GM12878 (cell line): ENCODE data around the gene TMPRSS9. TPM values are rescaled to one million over a fixed set of nuclear protein-coding genes. Genes with fewer than 3 reads are reported as not detected.

Experiments used
- ATAC-seq: fragments of 200-7000 bp; cut with Tn5 transposase; 3 replicates; pipeline ENCODE4 v1.9.1; 2020; ENCODE audit warnings: mild to moderate bottlenecking, moderate library complexity
- BruUV-seq: library from RNA; stranded (reverse); fragments of 400-500 nt; replicated peaks from 2 replicates; lab custom pipeline; 2021; lab: Mats Ljungman, UMichigan
- CTCF ChIA-PET: fragments of 300-600 bp; sonication (Branson Sonifier 250); formaldehyde crosslinking; extraction: SDS; loops from one replicate; lab custom pipeline; 2021; ENCODE audit warnings: inconsistent platforms; lab: Yijun Ruan, JAX
- POLR2A ChIA-PET: fragments of 350-600 bp; formaldehyde crosslinking; extraction: SDS; loops from one replicate; lab custom pipeline; 2021; ENCODE audit warnings: inconsistent platforms; lab: Charles Lee
- RAD21 ChIA-PET: fragments of 300-600 bp; sonication (Branson Sonifier 250); formaldehyde crosslinking; loops from one replicate; lab custom pipeline; 2023; ENCODE audit warnings: antibody characterized with exemption; ENCODE audit not compliant: unreplicated experiment; lab: Charles Lee
- SMC1A ChIA-PET: fragments of 300-600 bp; sonication (Branson Sonifier 250); formaldehyde crosslinking; loops from one replicate; lab custom pipeline; 2023; ENCODE audit not compliant: unreplicated experiment, uncharacterized antibody; lab: Charles Lee
- DNase-seq: peaks from one replicate; pipeline ENCODE4 v3.0.0-alpha.2; 2011; ENCODE audit warnings: low read depth, low spot score
- FAIRE-seq: peaks from 3 replicates; lab custom pipeline; 2011; peaks lifted over from hg19 to GRCh38; lab: Jason Lieb, UNC
- H2AFZ ChIP-seq: 2 replicates; pipeline ENCODE4 v1.6.0; 2011; ENCODE audit warnings: low read depth, low read length, control low read depth; ENCODE audit not compliant: control insufficient read depth
- H3K27ac ChIP-seq: 2 replicates; pipeline ENCODE4 v1.5.1; 2011; ENCODE audit warnings: control low read depth; ENCODE audit not compliant: control insufficient read depth, insufficient read depth
- H3K27me3 ChIP-seq, 2 experiments: replicated peaks in 1 of 2; 2 replicates each; pipeline versions ENCODE4 v1.6.0 to v1.6.1; 2011; ENCODE audit warnings: low read length in 1 of 2; ENCODE audit not compliant: control insufficient read depth in 2 of 2, insufficient read depth in 2 of 2
- H3K36me3 ChIP-seq, 2 experiments: 2 replicates each; pipeline ENCODE4 v1.5.1; 2011; ENCODE audit warnings: low read length in 1 of 2; ENCODE audit not compliant: control insufficient read depth in 2 of 2, insufficient read depth in 2 of 2
- H3K4me1 ChIP-seq: 2 replicates; pipeline ENCODE4 v1.6.1; 2011; ENCODE audit warnings: mild to moderate bottlenecking, low read length, moderate library complexity, mixed read lengths; ENCODE audit not compliant: control insufficient read depth, insufficient read depth
- H3K4me2 ChIP-seq: 2 replicates; pipeline ENCODE4 v1.6.0; 2011; ENCODE audit warnings: control low read depth; ENCODE audit not compliant: control insufficient read depth, insufficient read depth
- H3K4me3 ChIP-seq: fragments of 200-600 bp; sonication (generic); 2 replicates; pipeline ENCODE4 v1.5.1; 2016
- H3K79me2 ChIP-seq: 2 replicates; pipeline ENCODE4 v1.6.0; 2011; ENCODE audit warnings: low read length; ENCODE audit not compliant: control insufficient read depth, insufficient read depth
- H3K9ac ChIP-seq: 2 replicates; pipeline ENCODE4 v1.8.0; 2011; ENCODE audit warnings: low read length, control low read depth, mixed read lengths; ENCODE audit not compliant: control insufficient read depth, insufficient read depth
- H3K9me3 ChIP-seq: replicated peaks from 3 replicates; pipeline ENCODE4 v1.5.1; 2011; ENCODE audit warnings: mild to moderate bottlenecking, low read length; ENCODE audit not compliant: control insufficient read depth, insufficient read depth
- H4K20me1 ChIP-seq: 2 replicates; pipeline ENCODE4 v1.6.0; 2011; ENCODE audit not compliant: control insufficient read depth, insufficient read depth
- BCL11A ChIP-seq: IDR thresholded peaks from 2 replicates; pipeline ENCODE4 v1.6.1; 2011; ENCODE audit warnings: low read depth, low read length
- CHD1 ChIP-seq: IDR thresholded peaks from 2 replicates; pipeline ENCODE4 v1.6.1; 2012; ENCODE audit warnings: low read depth, low read length, improper control_type of control experiment
- DPF2 ChIP-seq: fragments of 450-650 bp; IDR thresholded peaks from 2 replicates; pipeline ENCODE4 v1.6.1; 2017; ENCODE audit warnings: mild to moderate bottlenecking
- IKZF1 ChIP-seq: fragments of 450-650 bp; conservative IDR thresholded peaks from 2 replicates; pipeline ENCODE4 v1.6.1; 2017; ENCODE audit warnings: antibody characterized with exemption, mild to moderate bottlenecking
- JUND ChIP-seq: IDR thresholded peaks from 2 replicates; pipeline ENCODE4 v1.6.1; 2012; ENCODE audit warnings: low read depth, mild to moderate bottlenecking, low read length, improper control_type of control experiment, moderate library complexity
- KAT2A ChIP-seq: conservative IDR thresholded peaks from 2 replicates; pipeline ENCODE4 v1.6.1; 2011; ENCODE audit warnings: low read depth, low read length; ENCODE audit not compliant: control insufficient read depth
- MYC ChIP-seq: IDR thresholded peaks from 2 replicates; pipeline ENCODE4 v1.6.1; 2011; ENCODE audit warnings: mild to moderate bottlenecking, low read length, moderate library complexity, inconsistent platforms; ENCODE audit not compliant: insufficient read depth, insufficient replicate concordance, insufficient read length, severe bottlenecking
- PML ChIP-seq: IDR thresholded peaks from 2 replicates; pipeline ENCODE4 v1.6.1; 2012; ENCODE audit warnings: low read length, inconsistent platforms
- POLR2A ChIP-seq: IDR thresholded peaks from 2 replicates; pipeline ENCODE4 v1.6.1; 2011; ENCODE audit warnings: low read depth, mild to moderate bottlenecking, low read length
- RFX5 ChIP-seq: IDR thresholded peaks from 2 replicates; pipeline ENCODE4 v1.6.1; 2011; ENCODE audit warnings: low read depth, low read length, improper control_type of control experiment
- SREBF2 ChIP-seq: IDR thresholded peaks from 2 replicates; pipeline ENCODE4 v1.6.1; 2012; ENCODE audit warnings: mild to moderate bottlenecking, low read length
- ZNF274 ChIP-seq: IDR thresholded peaks from one replicate; pipeline ENCODE4 v1.8.0; 2011; ENCODE audit not compliant: insufficient read length, insufficient read depth
- WGBS: methylation state at CpG from one replicate; pipeline ENCODE4 v1.1.6; 2016; ENCODE audit warnings: low lambda C conversion rate; ENCODE audit not compliant: insufficient replicate concordance, insufficient coverage; ENCODE audit errors: missing lambda C conversion rate; 5-methylcytosine and 5-hydroxymethylcytosine counted together
- in situ Hi-C: fragments of 300-500 bp; cut with MboI; formaldehyde crosslinking; loops from 9 replicates; pipeline ENCODE4 v1.14.3; 2018; ENCODE audit warnings: mixed read lengths
- intact Hi-C: fragments of 100-400 bp; cut with micrococcal nuclease; formaldehyde crosslinking; loops from one replicate; pipeline ENCODE4 v1.14.2; 2022; ENCODE audit not compliant: unreplicated experiment
- polyA plus RNA-seq, 11 experiments: library from polyadenylated mRNA; depleted of rRNA in 4 of 11; unstranded in 6 of 11; stranded (reverse) in 5 of 11; fragments of >200 nt; fragmentation: Nextera tagmentation in 4 of 11; fragmentation: Illumina TruSeq in 1 of 11; extraction: Ambion mirVana in 4 of 11; extraction: Trizol in 1 of 11; gene quantifications; 1 replicate in 1 of 11; 2 replicates in 10 of 11; pipeline versions ENCODE4 v1.2.1 to v1.2.3, GENCODE V29; 2011 to 2016; ENCODE audit warnings: inconsistent platforms in 2 of 11, missing spikeins in 2 of 11, low read depth in 1 of 11
- total RNA-seq, 4 experiments: library from RNA; depleted of rRNA in 3 of 4; stranded (reverse); fragments of >200 nt in 3 of 4; fragmentation: Illumina TruSeq in 1 of 4; extraction: Trizol in 1 of 4; gene quantifications; 2 replicates each; pipeline versions ENCODE4 v1.2.1 to v1.2.3, GENCODE V29; 2013 to 2021
- TF ChIP-seq, protein P1 (sequence below): fragments of 150-350 bp; IDR thresholded peaks from 2 replicates; pipeline ENCODE4 v1.6.1; 2016; ENCODE audit warnings: low read depth, low read length

Gene TMPRSS9
- total and polyA plus RNA-seq, 10 of the 15 experiments (the other 5 are each of a cell fraction or from before 2014, with no cell fraction given): 0.24 TPM; not detected in 9

DNA sequence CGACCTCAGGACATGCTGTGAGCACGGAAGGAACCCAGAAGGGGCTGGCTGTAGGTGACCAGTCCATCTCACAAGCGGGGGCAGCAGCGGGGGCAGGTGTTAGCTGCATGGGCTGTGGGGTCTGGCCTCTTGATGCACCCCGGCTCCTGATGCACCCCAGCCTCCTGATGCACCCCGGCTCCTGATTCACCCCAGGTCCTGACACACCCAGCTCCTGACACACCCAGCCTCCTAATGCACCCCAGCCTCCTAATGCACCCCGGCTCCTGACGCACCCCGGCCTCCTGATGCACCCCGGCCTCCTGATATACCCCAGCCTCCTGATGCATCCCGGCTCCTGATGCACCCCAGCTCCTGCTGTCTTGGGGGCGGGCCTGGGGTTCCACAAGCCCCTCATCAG lies 39.1 kb upstream of the TMPRSS9 start:
- no TSS peak for BruUV-seq
- WGBS: 91% methylated on average over 11 of the region's 12 CpGs
- Histone ChIP-seq H3K9me3 (no peaks in the 10 kb centered on the region), H3K9ac (no peak overlapping the region), H3K27ac (no peak overlapping the region), H3K79me2 (peaks cover 17% of the 10 kb centered on the region), H2AFZ (no peak overlapping the region), H3K4me3 (no peak overlapping the region)
- POLR2A ChIA-PET: no interaction called here
- ATAC-seq: no peak
- DNase-seq: no peak
- TF ChIP-seq POLR2A (peak; percentile 48), DPF2 (no peak), BCL11A (no peak), MYC (no peak), ZNF274 (no peak)
- TF ChIP-seq, all 136 proteins: peak for 1
- ChIA-PET CTCF (no interaction called here), RAD21 (interaction anchor here (1.7 kb wide), 1 partner anchor 71 kb away, joined by 7 read pairs; no protein-coding TSS in a partner anchor), SMC1A (no interaction called here)
- H3K27me3 ChIP-seq: no peaks in the 10 kb centered on the region
- in situ Hi-C loops: no loop called here
- 0 out of 2 replicates have a peak, but pooled peaks cover 2% of the 10 kb centered on the region for H4K20me1 ChIP-seq
- intact Hi-C loops: no loop called here
- peaks cover 0 to 6% of the 10 kb centered on the region in 2 experiments; a peak in 2 of 4 replicates for H3K36me3 ChIP-seq
- H3K4me1 ChIP-seq: peaks cover 23% of the 10 kb centered on the region
- no peak overlapping the region for H3K4me2 ChIP-seq
- no peak for FAIRE-seq

DNA sequence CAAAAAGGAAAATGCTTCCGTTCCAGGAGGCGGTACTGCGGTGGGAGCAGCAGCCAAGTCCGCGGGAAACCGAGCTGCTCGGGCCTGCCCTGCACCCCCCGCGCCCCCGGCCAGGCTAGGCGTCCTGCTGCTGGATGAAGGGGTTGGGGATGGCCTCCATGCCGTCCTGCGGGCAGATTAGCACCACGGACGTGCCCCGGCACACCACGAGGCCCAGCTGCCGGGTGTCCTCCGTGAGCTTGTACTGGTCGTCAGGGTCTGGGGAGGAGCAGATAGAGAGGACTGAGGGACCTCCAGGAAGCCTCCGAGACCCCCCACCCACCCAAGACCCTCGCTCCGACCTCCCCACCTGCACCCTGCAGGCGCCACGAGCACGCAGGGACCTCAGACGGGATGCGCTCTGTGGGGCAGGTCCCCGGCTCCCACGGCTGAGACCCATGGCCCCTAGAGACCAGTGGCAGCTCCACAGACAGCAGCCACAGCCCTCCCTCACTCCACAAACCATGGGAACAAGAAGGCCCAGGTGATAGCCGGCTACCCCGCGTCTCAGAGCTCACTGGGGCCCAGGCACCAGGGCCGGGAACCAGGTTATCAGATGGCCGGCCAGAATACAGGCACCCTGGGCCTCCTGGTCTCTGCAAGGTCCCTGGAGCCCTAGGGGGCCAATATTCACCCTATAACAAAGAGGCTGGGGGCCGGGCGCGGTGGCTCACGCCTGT lies 38.3 kb upstream of the TMPRSS9 start:
- H3K4me3 ChIP-seq: no peak overlapping the region
- in situ Hi-C loops: no loop called here
- no peak overlapping the region for H3K27ac ChIP-seq
- H3K27me3 ChIP-seq: no peaks in the 10 kb centered on the region
- H3K4me2 ChIP-seq: no peak overlapping the region
- peaks cover 25% of the 10 kb centered on the region for H3K4me1 ChIP-seq
- TF ChIP-seq PML: no peak
- TF ChIP-seq IKZF1: no peak
- TF ChIP-seq, protein P1, sequence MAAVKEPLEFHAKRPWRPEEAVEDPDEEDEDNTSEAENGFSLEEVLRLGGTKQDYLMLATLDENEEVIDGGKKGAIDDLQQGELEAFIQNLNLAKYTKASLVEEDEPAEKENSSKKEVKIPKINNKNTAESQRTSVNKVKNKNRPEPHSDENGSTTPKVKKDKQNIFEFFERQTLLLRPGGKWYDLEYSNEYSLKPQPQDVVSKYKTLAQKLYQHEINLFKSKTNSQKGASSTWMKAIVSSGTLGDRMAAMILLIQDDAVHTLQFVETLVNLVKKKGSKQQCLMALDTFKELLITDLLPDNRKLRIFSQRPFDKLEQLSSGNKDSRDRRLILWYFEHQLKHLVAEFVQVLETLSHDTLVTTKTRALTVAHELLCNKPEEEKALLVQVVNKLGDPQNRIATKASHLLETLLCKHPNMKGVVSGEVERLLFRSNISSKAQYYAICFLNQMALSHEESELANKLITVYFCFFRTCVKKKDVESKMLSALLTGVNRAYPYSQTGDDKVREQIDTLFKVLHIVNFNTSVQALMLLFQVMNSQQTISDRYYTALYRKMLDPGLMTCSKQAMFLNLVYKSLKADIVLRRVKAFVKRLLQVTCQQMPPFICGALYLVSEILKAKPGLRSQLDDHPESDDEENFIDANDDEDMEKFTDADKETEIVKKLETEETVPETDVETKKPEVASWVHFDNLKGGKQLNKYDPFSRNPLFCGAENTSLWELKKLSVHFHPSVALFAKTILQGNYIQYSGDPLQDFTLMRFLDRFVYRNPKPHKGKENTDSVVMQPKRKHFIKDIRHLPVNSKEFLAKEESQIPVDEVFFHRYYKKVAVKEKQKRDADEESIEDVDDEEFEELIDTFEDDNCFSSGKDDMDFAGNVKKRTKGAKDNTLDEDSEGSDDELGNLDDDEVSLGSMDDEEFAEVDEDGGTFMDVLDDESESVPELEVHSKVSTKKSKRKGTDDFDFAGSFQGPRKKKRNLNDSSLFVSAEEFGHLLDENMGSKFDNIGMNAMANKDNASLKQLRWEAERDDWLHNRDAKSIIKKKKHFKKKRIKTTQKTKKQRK: no peak
- no peak for TF ChIP-seq SREBF2
- no peak for TF ChIP-seq JUND
- no peak for TF ChIP-seq RFX5
- no peak for TF ChIP-seq KAT2A
- no peak for TF ChIP-seq CHD1
- ChIA-PET POLR2A (interaction anchor here (0.6 kb wide), 1 partner anchor 50 kb away, joined by 3 read pairs; no protein-coding TSS in a partner anchor), SMC1A (no interaction called here), CTCF (interaction anchor here (0.7 kb wide), 1 partner anchor 8 kb away, joined by 3 read pairs; no protein-coding TSS in a partner anchor), RAD21 (interaction anchor here (1.7 kb wide), 1 partner anchor 70 kb away, joined by 7 read pairs; no protein-coding TSS in a partner anchor)
- intact Hi-C loops: no loop called here
- no peak overlapping the region for H2AFZ ChIP-seq
- FAIRE-seq (no peak), ATAC-seq (no peak), DNase-seq (no peak)
- 94% methylated on average over 34 of the region's 39 CpGs for WGBS
- BruUV-seq: no TSS peak
- H3K9ac ChIP-seq: no peak overlapping the region
- H4K20me1 ChIP-seq: 0 out of 2 replicates have a peak, but pooled peaks cover 3% of the 10 kb centered on the region
- H3K36me3 ChIP-seq: peaks cover 0 to 6% of the 10 kb centered on the region in 2 experiments; a peak in 2 of 4 replicates
- no peaks in the 10 kb centered on the region for H3K9me3 ChIP-seq
- peaks cover 19% of the 10 kb centered on the region for H3K79me2 ChIP-seq
